Psoas muscle (tissue), 8 donors: ENCODE results near the gene SAMD4B. TPM values are rescaled to one million over a fixed set of nuclear protein-coding genes. Genes with fewer than 3 reads are reported as not detected.

ENCODE experiments used
- ATAC-seq, 4 donors: fragments of 200-7000 bp; cut with Tn5 transposase; one replicate each; pipeline ENCODE4 v1.9.1; 2020; ENCODE audit warnings: moderate library complexity in 3 of 4, mild to moderate bottlenecking in 2 of 4
- DNase-seq, 2 donors: peaks; one replicate each; pipeline ENCODE4 v3.0.0-alpha.2; 2020
- H3K27ac ChIP-seq: fragments of 200-600 bp; one replicate; pipeline ENCODE4 v1.8.0; 2022
- H3K27me3 ChIP-seq, 3 donors: fragments of 200-600 bp in 1 of 3; one replicate each; pipeline versions ENCODE4 v1.6.1 to v1.8.0; 2013 to 2022; ENCODE audit warnings: low read length in 2 of 3, mild to moderate bottlenecking in 2 of 3, moderate library complexity in 1 of 3; ENCODE audit not compliant: insufficient read depth in 3 of 3
- H3K36me3 ChIP-seq, 2 donors: fragments of 200-600 bp in 1 of 2; one replicate each; pipeline versions ENCODE4 v1.6.1 to v1.8.0; 2013 to 2022; ENCODE audit warnings: low read depth in 1 of 2, mild to moderate bottlenecking in 1 of 2, moderate library complexity in 1 of 2; ENCODE audit not compliant: insufficient read depth in 1 of 2
- H3K4me1 ChIP-seq: fragments of 200-600 bp; one replicate; pipeline ENCODE4 v1.8.0; 2022
- H3K4me3 ChIP-seq: fragments of 200-600 bp; one replicate; pipeline ENCODE4 v1.8.0; 2022; ENCODE audit warnings: mild to moderate bottlenecking
- H3K9me3 ChIP-seq: fragments of 200-600 bp; one replicate; pipeline ENCODE4 v1.8.0; 2022
- CTCF ChIP-seq: fragments of 200-600 bp; IDR thresholded peaks from one replicate; pipeline ENCODE4 v1.8.0; 2022; ENCODE audit warnings: antibody characterized with exemption
- whole genome bisulfite sequencing, 3 donors: extraction: QIAGEN DNeasy Blood & Tissue Kit; methylation state at CpG; one replicate each; pipeline versions ENCODE4 v1.1.6 to v1.1.7; 2013; 5-methylcytosine and 5-hydroxymethylcytosine counted together
- intact Hi-C, 2 donors: fragments of 100-400 bp; cut with DNase I; formaldehyde crosslinking; loops; one replicate each; pipeline versions ENCODE4 v1.11.0 to v1.14.2; 2022
- polyA plus RNA-seq, 3 donors: library from polyadenylated mRNA; stranded (reverse); fragments of 200-250 nt; gene quantifications; one replicate each; pipeline ENCODE4 v1.2.3, GENCODE V29; 2013
- total RNA-seq, 4 donors: library from RNA; stranded (reverse); fragmentation: NEBNext Ultra II Directional in 2 of 4; extraction: Animal tissue kit (Norgen Biotek cat#: 25700) in 2 of 4; gene quantifications; one replicate each; pipeline versions ENCODE4 v1.2.1 to v1.2.4, GENCODE V29; 2021 to 2023
- donor health status: healthy with polysubstance abuse.
- donor health status: DM: no; HTN: no; CAD: no; lungs with moderate emphysema.
- donor health status: Bipolar disorder and iron deficiency.
- donor health status: healthy.
- donor health status: DM: yes; HTN: yes; CAD: no.
- donor health status: DM: no; HTN: no; CAD: no.
- donor health status: DM: no; HTN: no; CAD: no.
- donor health status: DM: yes; HTN: yes; CAD: no.

Gene SAMD4B
- total and polyA plus RNA-seq, 7 donors: 34.7 to 97.5 (median 58.4) TPM

- Histone ChIP-seq H3K9me3 (no peaks in the 10 kb centered on the region), H3K4me3 (no peak overlapping the region), H3K27ac (peak overlapping the region; percentile 63), H3K4me1 (peaks cover 2% of the 10 kb centered on the region), H3K27me3 (no peaks in the 10 kb centered on the region), H3K36me3 (peaks cover 0 to 27% of the 10 kb centered on the region in 2 donors)
- intact Hi-C loops: no loop called here
- peak; percentile 33 to 61 (median 53) for ATAC-seq
- peak; percentile 66 to 83 for DNase-seq
- TF ChIP-seq CTCF: no peak
- WGBS, 3 donors: 12 to 18% (median 16%) methylated on average over 23 of the region's 23 CpGs
Observed at GRCh38 chr19:39428283-39429112, 86.3 kb downstream of the SAMD4B start.

- Histone ChIP-seq H3K36me3 (peaks cover 7 to 44% of the 10 kb centered on the region in 2 donors), H3K27me3 (no peaks in the 10 kb centered on the region), H3K9me3 (no peaks in the 10 kb centered on the region), H3K4me1 (peaks cover 18% of the 10 kb centered on the region), H3K4me3 (peak overlapping the region; percentile 25), H3K27ac (peak overlapping the region; percentile 74)
- WGBS, 3 donors: 63 to 69% (median 68%) methylated on average over 25 of the region's 25 CpGs
- intact Hi-C loops: loop anchor here in 1 of 2 donors (10.0 kb wide), 1 partner anchor 86 kb away; the partner anchor contains the start of gene SAMD4B
- no peak for TF ChIP-seq CTCF
- ATAC-seq (peak in 1 of 4 donors; percentile 13), DNase-seq (no peak)
Observed at GRCh38 chr19:39430675-39431593, 88.7 kb downstream of the SAMD4B start.

DNA sequence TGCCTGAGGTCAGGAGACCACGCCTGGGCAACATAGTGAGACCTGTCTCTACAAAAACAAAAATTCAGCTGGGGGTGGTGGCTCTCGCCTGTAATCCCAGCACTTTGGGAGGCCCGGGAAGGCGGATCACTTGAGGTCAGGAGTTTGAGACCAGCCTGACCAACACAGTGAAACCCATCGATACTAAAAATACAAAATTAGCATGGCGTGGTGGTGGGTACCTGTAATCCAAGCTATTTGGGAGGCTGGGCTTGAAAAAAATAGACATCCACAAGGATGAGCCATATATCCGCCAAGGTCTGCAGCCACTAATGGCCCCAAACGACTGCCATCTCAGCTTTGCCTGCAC lies 90.4 kb downstream of the SAMD4B start:
- TF ChIP-seq CTCF: no peak
- Histone ChIP-seq H3K4me1 (peaks cover 18% of the 10 kb centered on the region), H3K27me3 (no peaks in the 10 kb centered on the region), H3K9me3 (no peaks in the 10 kb centered on the region), H3K4me3 (no peak overlapping the region), H3K36me3 (peaks cover 7 to 44% of the 10 kb centered on the region in 2 donors), H3K27ac (no peak overlapping the region)
- WGBS, 3 donors: 87 to 96% (median 95%) methylated on average over 8 of the region's 8 CpGs
- ATAC-seq (no peak), DNase-seq (no peak)
- intact Hi-C loops: loop anchor here in 1 of 2 donors (10.0 kb wide), 1 partner anchor 88 kb away; the partner anchor contains the start of gene SAMD4B

- intact Hi-C loops: loop anchor here (2.0 to 10.0 kb wide), 3 partner anchors 21 to 89 kb away; partner anchors contain the start of genes MED29 (in 1 of the 2), PAF1 (in 1 of the 2), PLEKHG2 (in 1 of the 2) and SAMD4B (in 1 of the 2)
- peaks cover 7 to 44% of the 10 kb centered on the region in 2 donors for H3K36me3 ChIP-seq
- DNase-seq (no peak), ATAC-seq (no peak)
- 92 to 96% (median 94%) methylated on average over 8 of the region's 8 CpGs for WGBS, 3 donors
- peak overlapping the region; percentile 93 for H3K27ac ChIP-seq
- H3K4me1 ChIP-seq: peaks cover 18% of the 10 kb centered on the region
- no peaks in the 10 kb centered on the region for H3K9me3 ChIP-seq
- peak overlapping the region; percentile 96 for H3K4me3 ChIP-seq
- H3K27me3 ChIP-seq: no peaks in the 10 kb centered on the region
- no peak for TF ChIP-seq CTCF
Observed at GRCh38 chr19:39433480-39434079, 91.4 kb downstream of the SAMD4B start.
